ENCODE results near the gene RASGRP1.

Gene RASGRP1

GRCh38 chr15:38564557-38565286 is at the start of gene RASGRP1:
TSS of gene RASGRP1 (minus strand) at chr15:38564814. CDS start at chr15:38564628, 186 bp downstream.
- peak within 1 kb of the TSS; percentile 88 for H3K27ac Mint-ChIP-seq
- H3K27me3 Mint-ChIP-seq: no peaks in the 10 kb centered on the region
- H3K9me3 Mint-ChIP-seq: no peaks in the 10 kb centered on the region
- H3K4me3 Mint-ChIP-seq: peak within 1 kb of the TSS; percentile 87
- ATAC-seq: peak; percentile 91
- peaks cover 57% of the 10 kb centered on the region for H3K4me1 Mint-ChIP-seq
- no peaks in the 10 kb centered on the region for H3K36me3 Mint-ChIP-seq

GRCh38 chr15:38613085-38613484 is 48.5 kb upstream of the RASGRP1 start:
- no peak overlapping the region for H3K4me3 Mint-ChIP-seq
- ATAC-seq: no peak
- H3K36me3 Mint-ChIP-seq: no peaks in the 10 kb centered on the region
- H3K9me3 Mint-ChIP-seq: peaks cover 4% of the 10 kb centered on the region
- no peaks in the 10 kb centered on the region for H3K27me3 Mint-ChIP-seq
- H3K27ac Mint-ChIP-seq: no peak overlapping the region
- H3K4me1 Mint-ChIP-seq: peaks cover 12% of the 10 kb centered on the region

GRCh38 chr15:38612159-38612863 is 47.7 kb upstream of the RASGRP1 start:
- H3K27ac Mint-ChIP-seq: no peak overlapping the region
- H3K4me3 Mint-ChIP-seq: no peak overlapping the region
- no peak for ATAC-seq
- H3K27me3 Mint-ChIP-seq: no peaks in the 10 kb centered on the region
- no peaks in the 10 kb centered on the region for H3K36me3 Mint-ChIP-seq
- H3K4me1 Mint-ChIP-seq: peaks cover 12% of the 10 kb centered on the region
- H3K9me3 Mint-ChIP-seq: peaks cover 4% of the 10 kb centered on the region

GRCh38 chr15:38611228-38611627 is 46.6 kb upstream of the RASGRP1 start:
- no peak overlapping the region for H3K27ac Mint-ChIP-seq
- peaks cover 12% of the 10 kb centered on the region for H3K4me1 Mint-ChIP-seq
- H3K9me3 Mint-ChIP-seq: peaks cover 4% of the 10 kb centered on the region
- ATAC-seq: no peak
- no peak overlapping the region for H3K4me3 Mint-ChIP-seq
- no peaks in the 10 kb centered on the region for H3K27me3 Mint-ChIP-seq
- no peaks in the 10 kb centered on the region for H3K36me3 Mint-ChIP-seq

- Mint-ChIP-seq H3K9me3 (peaks cover 4% of the 10 kb centered on the region), H3K27me3 (no peaks in the 10 kb centered on the region), H3K4me3 (no peak overlapping the region), H3K36me3 (no peaks in the 10 kb centered on the region), H3K4me1 (peaks cover 12% of the 10 kb centered on the region), H3K27ac (no peak overlapping the region)
- ATAC-seq: peak; percentile 72
Observed at GRCh38 chr15:38610748-38611147, 46.1 kb upstream of the RASGRP1 start.

GRCh38 chr15:38609097-38609738 is 44.6 kb upstream of the RASGRP1 start:
- Mint-ChIP-seq H3K27ac (no peak overlapping the region), H3K27me3 (no peaks in the 10 kb centered on the region), H3K36me3 (no peaks in the 10 kb centered on the region), H3K9me3 (peaks cover 4% of the 10 kb centered on the region), H3K4me1 (peaks cover 15% of the 10 kb centered on the region), H3K4me3 (no peak overlapping the region)
- ATAC-seq: no peak

- Mint-ChIP-seq H3K4me3 (no peak overlapping the region), H3K27me3 (no peaks in the 10 kb centered on the region), H3K4me1 (peaks cover 20% of the 10 kb centered on the region), H3K36me3 (no peaks in the 10 kb centered on the region), H3K9me3 (peaks cover 4% of the 10 kb centered on the region), H3K27ac (no peak overlapping the region)
- no peak for ATAC-seq
Observed at GRCh38 chr15:38608682-38609081, 44.1 kb upstream of the RASGRP1 start.

- ATAC-seq: no peak
- peaks cover 14% of the 10 kb centered on the region for H3K4me1 Mint-ChIP-seq
Observed at GRCh38 chr15:38605744-38606143, 41.1 kb upstream of the RASGRP1 start.

GRCh38 chr15:38603672-38604071 is 39.1 kb upstream of the RASGRP1 start:
- ATAC-seq: no peak
- no peak overlapping the region for H3K27ac Mint-ChIP-seq
- H3K27me3 Mint-ChIP-seq: no peaks in the 10 kb centered on the region
- H3K4me3 Mint-ChIP-seq: no peak overlapping the region
- no peaks in the 10 kb centered on the region for H3K36me3 Mint-ChIP-seq
- no peaks in the 10 kb centered on the region for H3K9me3 Mint-ChIP-seq
- peaks cover 10% of the 10 kb centered on the region for H3K4me1 Mint-ChIP-seq

More at GRCh38 chr15:38605744-38606143, 41.1 kb upstream of the RASGRP1 start:
- no peaks in the 10 kb centered on the region for H3K27me3 Mint-ChIP-seq
- H3K4me3 Mint-ChIP-seq: no peak overlapping the region
- no peaks in the 10 kb centered on the region for H3K36me3 Mint-ChIP-seq
- H3K27ac Mint-ChIP-seq: no peak overlapping the region
- peaks cover 4% of the 10 kb centered on the region for H3K9me3 Mint-ChIP-seq

- no peak for ATAC-seq
- no peaks in the 10 kb centered on the region for H3K27me3 Mint-ChIP-seq
- no peak overlapping the region for H3K27ac Mint-ChIP-seq
- no peaks in the 10 kb centered on the region for H3K36me3 Mint-ChIP-seq
- H3K9me3 Mint-ChIP-seq: no peaks in the 10 kb centered on the region
- no peak overlapping the region for H3K4me3 Mint-ChIP-seq
- peaks cover 10% of the 10 kb centered on the region for H3K4me1 Mint-ChIP-seq
Observed at GRCh38 chr15:38602910-38603670, 38.5 kb upstream of the RASGRP1 start.

GRCh38 chr15:38600236-38600635 is 35.6 kb upstream of the RASGRP1 start:
- ATAC-seq: no peak
- H3K36me3 Mint-ChIP-seq: no peaks in the 10 kb centered on the region
- peaks cover 10% of the 10 kb centered on the region for H3K4me1 Mint-ChIP-seq
- no peak overlapping the region for H3K4me3 Mint-ChIP-seq
- no peaks in the 10 kb centered on the region for H3K9me3 Mint-ChIP-seq
- no peaks in the 10 kb centered on the region for H3K27me3 Mint-ChIP-seq
- no peak overlapping the region for H3K27ac Mint-ChIP-seq

- H3K36me3 Mint-ChIP-seq: no peaks in the 10 kb centered on the region
- ATAC-seq: no peak
- H3K4me1 Mint-ChIP-seq: peaks cover 2% of the 10 kb centered on the region
- H3K9me3 Mint-ChIP-seq: no peaks in the 10 kb centered on the region
- no peak overlapping the region for H3K27ac Mint-ChIP-seq
- H3K27me3 Mint-ChIP-seq: no peaks in the 10 kb centered on the region
- no peak overlapping the region for H3K4me3 Mint-ChIP-seq
Observed at GRCh38 chr15:38598749-38599148, 34.1 kb upstream of the RASGRP1 start.

- no peaks in the 10 kb centered on the region for H3K27me3 Mint-ChIP-seq
- H3K4me3 Mint-ChIP-seq: no peak overlapping the region
- H3K4me1 Mint-ChIP-seq: no peaks in the 10 kb centered on the region
- no peaks in the 10 kb centered on the region for H3K36me3 Mint-ChIP-seq
- no peak for ATAC-seq
- H3K9me3 Mint-ChIP-seq: no peaks in the 10 kb centered on the region
- H3K27ac Mint-ChIP-seq: no peak overlapping the region
Observed at GRCh38 chr15:38597219-38597800, 32.7 kb upstream of the RASGRP1 start.

GRCh38 chr15:38593524-38593923 is 28.9 kb upstream of the RASGRP1 start:
- H3K27me3 Mint-ChIP-seq: no peaks in the 10 kb centered on the region
- H3K9me3 Mint-ChIP-seq: no peaks in the 10 kb centered on the region
- no peak overlapping the region for H3K4me3 Mint-ChIP-seq
- ATAC-seq: no peak
- no peaks in the 10 kb centered on the region for H3K36me3 Mint-ChIP-seq
- H3K27ac Mint-ChIP-seq: no peak overlapping the region
- no peaks in the 10 kb centered on the region for H3K4me1 Mint-ChIP-seq

- H3K9me3 Mint-ChIP-seq: no peaks in the 10 kb centered on the region
- ATAC-seq: no peak
Observed at GRCh38 chr15:38589502-38589901, 24.9 kb upstream of the RASGRP1 start.

More at GRCh38 chr15:38589502-38589901, 24.9 kb upstream of the RASGRP1 start:
- Mint-ChIP-seq H3K36me3 (no peaks in the 10 kb centered on the region), H3K4me3 (no peak overlapping the region), H3K27ac (no peak overlapping the region), H3K4me1 (no peaks in the 10 kb centered on the region), H3K27me3 (no peaks in the 10 kb centered on the region)
